Endothelial cell of hepatic sinusoid (primary cell): ENCODE data around the gene LCN15.
"Not testable (repeated sequence)": the region's sequence is repeated elsewhere in the genome, so short reads cannot be mapped to it uniquely, and the experiment has no call there.

Experiments used
- in situ Hi-C: cut with HindIII; loops from 2 replicates; pipeline ENCODE4 v1.10.0; 2017; ENCODE audit warnings: low sequenced_read_pairs

Gene LCN15

DNA sequence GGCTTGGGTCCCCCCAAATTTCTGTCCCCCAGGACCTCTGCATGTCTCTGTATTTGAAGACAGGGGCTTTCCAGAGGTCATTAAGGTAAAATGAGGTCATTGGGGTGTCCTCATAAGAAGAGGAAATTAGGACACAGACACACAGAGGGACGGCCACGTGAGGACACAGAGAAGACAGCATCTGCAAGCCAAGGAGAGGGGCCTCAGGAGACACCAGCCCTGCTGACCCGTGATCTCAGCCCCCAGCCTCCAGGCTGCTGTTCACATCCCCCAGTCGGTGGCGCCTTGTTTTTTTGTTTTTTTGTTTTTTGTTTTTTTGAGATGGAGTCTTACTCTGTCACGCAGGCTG is 30.7 kb upstream of the LCN15 start:
- in situ Hi-C loops = no loop called here

DNA sequence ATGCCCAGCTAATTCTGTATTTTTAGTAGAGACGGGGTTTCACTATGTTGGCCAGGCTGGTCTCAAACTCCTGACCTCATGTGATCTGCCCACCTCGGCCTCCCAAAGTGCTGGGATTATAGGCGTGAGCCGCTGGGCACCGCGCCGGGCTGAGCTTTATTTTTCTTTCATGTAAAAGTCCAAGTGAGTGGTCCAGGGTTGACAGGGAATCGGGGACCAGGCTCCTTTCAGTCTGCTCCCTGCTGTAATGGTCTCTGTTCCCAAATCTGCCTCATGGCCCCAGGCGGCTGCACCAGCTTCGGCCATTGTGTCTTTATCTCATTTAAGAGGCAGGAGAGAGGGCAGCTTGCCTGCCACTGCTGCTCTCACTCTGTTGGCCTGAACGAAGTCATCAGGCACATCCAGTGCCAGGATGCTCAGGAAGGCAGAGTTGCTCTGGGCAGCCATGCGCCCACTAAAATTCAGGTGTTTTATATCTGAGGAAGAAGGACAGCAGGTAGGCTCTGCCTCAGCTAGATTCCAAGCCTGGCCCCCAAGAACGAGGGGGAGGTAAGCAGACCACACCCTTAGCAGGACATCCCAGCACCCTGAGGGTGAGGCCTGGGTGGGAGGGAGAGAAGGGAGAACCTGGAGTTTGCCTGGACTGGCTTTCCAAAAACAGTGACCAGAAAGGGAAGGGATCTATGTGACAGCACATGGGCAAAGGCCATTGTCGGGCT is 30.1 kb upstream of the LCN15 start:
- in situ Hi-C loops = no loop called here

DNA sequence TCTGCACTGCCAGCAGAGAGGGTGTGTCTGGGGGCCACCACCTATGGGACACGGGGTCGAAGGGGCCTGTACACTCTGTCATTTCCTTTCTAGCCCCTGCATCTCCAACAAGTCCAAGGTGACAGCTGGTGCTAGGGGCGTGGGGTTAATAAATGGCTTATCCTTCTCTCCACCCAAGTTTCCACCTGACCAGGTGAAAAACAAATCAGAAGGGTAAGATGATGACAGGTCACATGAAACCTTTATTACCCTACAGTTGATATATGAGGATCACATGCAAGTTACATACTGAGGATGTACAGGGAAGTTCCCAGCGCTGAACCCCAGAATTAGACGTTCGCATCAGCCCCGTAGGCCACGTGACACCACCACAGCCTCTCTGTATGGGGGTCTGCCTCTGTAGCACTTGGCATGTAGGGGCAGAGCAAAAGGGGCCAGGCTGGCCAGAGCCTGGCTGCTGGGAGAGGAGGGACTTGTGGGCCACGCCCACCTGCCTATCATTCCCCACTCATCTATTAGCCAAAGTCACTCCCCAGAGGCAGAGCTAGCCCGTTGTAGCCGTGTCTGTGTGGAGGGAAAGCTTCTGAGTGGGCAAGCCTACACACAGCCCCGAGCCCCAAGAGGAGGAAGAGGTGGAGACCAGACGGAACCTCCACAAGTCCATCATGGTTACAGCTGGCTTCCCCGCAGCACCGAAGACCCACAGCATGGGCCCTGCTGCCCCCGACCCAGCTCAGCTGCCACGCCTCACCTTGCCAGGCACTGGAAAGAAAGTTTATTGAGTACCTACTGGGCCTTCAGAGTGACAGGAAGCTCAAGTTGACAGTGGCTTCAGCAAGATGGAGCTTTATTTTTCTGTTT is 29.0 kb upstream of the LCN15 start:
- in situ Hi-C loops = no loop called here

DNA sequence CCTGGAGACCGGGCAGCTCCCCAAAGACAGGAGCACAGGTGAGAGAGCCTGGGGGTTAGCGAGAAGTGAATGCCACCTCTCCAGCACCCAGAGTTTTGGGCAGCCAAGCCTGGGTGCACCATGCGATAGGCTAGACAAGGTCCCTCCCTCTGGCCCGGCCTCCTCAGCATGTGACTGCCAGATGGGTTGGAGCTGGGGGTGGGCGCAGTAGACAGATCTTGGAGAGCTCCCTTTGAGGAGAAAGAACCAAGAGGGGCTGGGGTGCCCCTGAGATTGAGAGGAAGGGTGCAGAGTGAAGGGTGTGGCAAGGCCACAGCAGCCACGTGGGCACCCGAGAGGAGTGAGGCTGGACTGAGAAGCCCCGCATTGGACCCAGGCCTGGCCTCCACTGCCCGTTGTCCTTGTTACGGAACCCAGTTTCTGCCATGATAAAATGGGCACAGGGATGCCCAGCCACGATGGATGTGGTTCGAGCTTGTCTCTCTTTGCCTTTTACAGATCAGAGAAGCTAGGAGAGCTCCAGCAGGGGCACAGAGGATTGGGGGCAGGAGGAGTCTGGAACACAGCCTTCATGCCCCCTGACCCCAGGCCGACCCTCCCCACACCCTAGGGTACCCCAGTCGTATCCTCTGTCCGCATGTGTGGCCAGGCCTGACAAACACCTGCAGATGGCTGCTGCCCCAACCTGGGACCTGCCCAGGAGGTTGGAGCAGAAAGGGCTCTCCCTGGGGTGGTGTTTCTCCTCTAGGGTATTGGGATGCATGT is 28.2 kb upstream of the LCN15 start:
- in situ Hi-C loops = no loop called here

DNA sequence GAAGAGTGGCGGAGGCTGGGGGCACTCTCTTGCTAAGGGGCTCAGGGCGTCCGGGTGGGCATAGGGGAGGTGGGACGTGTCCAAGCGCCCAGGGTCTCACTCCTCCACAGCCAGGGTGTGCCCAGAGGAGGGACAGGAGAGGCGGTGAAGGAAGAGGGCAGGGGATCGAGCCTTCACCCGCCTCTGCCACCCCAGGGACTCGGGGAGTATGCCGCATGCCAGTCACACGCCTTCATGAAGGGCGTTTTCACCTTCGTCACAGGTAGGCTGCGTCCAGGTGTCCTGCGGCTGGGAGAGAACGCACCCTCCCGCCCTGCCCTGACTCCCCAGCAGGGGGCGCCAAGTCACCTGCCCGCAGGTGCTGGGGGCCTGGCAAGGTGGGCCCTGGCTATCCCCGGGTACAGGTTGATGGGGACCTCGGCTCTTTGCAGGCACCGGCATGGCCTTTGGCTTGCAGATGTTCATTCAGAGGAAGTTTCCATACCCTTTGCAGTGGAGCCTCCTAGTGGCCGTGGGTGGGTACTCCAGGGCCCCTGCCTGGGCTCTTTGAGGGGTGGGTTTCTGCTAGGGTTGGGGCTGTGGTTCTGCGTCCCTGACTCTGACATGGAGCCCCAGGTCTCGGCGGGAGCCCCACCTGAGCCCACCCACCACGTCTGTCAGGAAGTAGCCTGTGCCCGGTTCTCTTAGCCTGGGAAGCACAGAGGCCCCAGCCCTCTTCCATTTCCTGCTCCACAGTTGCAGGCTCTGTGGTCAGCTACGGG is 27.4 kb upstream of the LCN15 start:
- in situ Hi-C loops = no loop called here

DNA sequence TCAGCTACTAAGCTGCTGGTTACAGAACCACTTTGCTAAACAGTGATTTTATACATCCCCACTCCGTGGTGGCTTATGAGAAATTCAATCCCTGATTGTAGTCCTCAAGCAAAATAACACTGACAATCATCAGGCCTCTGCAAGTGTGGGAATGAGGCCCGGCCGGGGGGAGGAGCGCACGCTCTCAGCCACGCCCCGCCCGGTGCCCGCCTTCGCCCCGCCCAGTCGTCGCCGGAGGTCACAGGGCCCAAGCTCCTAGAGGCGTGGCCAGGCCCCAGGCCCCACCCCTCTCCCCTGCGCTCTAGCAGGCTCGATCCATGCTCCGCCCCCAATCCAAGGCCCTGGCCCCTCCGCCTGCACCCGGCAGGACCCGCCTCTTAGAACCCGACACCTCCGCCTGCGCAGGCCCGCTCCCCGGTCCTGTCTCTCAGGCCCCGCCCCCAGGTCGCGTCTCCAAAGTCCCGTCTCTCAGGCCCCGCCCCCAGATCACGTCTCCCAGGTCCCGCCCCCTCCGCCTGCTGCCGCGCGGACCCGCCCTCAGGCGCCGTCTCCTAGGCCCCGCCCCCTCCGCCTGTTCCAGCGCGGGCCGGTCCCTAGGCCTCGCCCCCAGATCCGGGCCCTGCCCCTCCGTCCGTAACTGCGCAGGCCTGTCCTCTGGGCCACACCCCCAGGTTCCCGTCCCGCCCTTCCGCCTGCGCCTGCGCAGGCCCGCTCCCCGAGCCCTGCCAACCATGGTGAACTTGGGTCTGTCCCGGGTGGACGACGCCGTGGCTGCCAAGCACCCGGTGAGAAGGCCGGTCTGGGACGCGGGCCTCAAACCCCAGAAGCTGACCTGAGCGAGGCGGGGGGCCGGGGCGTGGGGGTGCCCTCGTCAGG is 26.6 kb upstream of the LCN15 start, which contains the start of gene TMEM141:
Gene TMEM141 (plus strand): TSS at position 705 of the 876 bp plus-strand sequence. CDS start 27 bp downstream, at position 732.
- in situ Hi-C loops = no loop called here

DNA sequence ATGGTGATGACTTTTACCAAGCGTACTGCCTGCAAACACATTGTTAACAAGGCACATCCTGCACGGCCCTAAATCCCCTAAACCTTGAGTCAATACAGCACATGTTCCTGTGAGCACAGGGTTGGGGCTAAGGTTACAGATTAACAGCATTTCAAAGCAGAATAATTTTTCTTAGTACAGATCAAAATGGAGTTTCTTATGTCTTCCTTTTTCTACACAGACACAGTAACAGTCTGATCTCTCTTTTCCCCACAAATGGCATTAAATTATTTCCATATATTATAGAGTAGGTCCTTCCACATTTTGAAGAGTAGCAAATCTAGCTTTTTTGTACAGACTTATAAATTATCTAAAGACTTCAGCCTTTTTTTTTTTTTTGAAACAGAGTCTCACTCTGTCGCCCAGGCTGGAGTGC is 25.2 kb upstream of the LCN15 start:
- in situ Hi-C loops = no loop called here

DNA sequence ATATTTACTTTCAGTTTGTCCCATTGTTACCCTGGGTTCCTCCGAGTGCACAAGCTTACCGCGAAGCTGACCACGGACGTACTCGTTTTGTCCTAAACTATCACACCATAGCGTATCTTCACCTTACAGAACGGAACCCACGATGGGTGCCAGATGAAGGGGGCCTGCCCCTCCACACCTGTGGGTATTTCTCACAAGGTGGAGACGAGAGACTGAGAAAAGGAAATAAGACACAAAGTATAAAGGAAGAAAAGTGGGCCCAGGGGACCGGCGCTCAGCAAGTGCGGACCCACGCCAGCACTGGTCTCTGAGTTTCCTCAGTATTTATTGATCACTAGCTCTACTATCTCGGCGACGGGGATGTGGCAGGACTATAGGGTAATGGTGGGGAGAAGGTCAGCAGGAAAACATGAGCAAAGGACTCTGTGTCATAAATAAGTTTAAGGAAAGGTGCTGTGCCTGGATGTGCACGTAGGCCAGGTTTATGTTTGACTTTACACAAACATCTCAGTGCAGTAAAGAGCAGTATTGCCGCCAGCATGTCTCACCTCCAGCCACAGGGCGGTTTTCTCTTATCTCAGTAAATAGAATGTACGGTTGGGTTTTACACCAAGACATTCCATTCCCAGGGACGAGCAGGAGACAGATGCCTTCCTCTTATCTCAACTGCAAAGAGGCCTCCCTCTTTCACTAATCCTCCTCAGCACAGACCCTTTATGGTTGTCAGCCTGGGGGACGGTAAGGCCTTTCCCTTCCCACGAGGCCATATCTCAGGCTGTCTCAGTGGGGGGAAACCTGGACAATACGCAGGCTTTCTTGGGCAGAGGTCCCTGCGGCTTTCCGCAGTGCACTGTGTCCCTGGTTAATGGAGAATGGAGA is 24.6 kb upstream of the LCN15 start:
- in situ Hi-C loops = not testable (repeated sequence)

DNA sequence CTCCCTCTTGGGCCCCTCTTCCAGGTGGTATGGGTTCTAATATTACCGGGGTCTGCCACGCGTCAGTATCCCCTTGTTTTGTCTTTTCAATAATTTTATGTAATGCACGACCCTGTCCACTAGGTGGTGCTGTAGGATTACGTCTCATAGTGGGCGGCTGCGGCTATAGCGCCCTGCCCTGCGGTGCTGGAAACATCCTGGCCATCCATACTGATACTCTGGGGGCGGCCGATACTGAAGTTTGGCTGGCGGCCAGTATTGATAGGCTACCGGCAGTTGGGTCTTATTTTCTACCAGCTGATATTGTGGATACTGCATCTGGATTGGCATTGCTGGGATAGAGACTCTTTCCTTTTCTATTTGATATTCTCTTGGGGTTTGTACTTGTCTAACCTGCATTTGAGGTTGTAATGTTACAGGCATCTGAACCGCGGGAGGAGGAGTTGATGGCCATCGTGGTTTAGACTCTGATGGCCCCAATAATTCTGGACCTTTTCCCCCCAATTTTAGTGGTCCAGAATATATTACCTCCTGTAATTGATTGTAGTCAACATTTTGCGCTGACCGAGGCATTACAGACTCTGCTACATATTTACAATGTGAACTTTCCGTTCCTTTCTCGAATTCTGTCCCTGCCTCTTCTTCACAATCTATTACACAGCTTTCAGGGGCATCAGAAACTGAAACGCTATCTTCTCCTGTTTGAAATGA is 23.5 kb upstream of the LCN15 start:
- in situ Hi-C loops = no loop called here

DNA sequence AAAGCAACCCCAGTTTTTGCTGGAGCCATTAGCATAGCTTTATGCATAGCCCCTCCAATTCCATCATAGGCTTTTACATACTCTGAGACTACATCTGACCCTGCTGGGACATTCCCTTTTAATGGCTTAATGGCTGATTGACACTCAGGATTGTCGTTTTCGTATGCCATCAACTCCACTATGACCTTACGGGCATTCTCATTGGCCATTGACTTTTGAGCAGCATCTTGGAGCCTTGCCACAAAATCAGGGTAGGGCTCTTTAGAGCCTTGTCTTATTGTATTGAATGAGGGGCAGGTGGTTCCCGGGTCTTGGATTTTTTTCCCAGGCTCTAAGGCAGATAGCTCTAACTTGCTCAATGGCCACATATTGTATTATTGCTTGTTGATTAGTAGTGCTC is 22.7 kb upstream of the LCN15 start:
- in situ Hi-C loops = not testable (repeated sequence)

DNA sequence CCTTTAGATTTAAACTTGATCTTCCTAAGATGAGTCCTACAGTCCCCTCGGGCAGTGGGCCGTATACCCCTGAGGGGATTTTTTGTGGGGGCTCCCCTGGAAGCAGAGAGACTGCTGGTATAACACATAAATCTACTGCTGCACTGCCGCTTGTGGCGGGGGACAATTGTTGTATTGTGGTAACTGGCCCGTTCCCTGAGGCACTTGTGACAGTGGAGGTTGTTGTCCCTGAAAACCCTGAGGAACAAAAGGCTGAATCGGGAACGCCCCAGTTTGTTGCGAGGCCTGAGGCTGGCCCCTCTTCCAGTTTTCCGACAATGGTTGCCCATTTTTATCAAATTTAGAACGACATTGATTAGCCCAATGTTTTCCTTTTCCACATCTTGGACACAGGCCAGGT is 22.1 kb upstream of the LCN15 start:
- in situ Hi-C loops = no loop called here

DNA sequence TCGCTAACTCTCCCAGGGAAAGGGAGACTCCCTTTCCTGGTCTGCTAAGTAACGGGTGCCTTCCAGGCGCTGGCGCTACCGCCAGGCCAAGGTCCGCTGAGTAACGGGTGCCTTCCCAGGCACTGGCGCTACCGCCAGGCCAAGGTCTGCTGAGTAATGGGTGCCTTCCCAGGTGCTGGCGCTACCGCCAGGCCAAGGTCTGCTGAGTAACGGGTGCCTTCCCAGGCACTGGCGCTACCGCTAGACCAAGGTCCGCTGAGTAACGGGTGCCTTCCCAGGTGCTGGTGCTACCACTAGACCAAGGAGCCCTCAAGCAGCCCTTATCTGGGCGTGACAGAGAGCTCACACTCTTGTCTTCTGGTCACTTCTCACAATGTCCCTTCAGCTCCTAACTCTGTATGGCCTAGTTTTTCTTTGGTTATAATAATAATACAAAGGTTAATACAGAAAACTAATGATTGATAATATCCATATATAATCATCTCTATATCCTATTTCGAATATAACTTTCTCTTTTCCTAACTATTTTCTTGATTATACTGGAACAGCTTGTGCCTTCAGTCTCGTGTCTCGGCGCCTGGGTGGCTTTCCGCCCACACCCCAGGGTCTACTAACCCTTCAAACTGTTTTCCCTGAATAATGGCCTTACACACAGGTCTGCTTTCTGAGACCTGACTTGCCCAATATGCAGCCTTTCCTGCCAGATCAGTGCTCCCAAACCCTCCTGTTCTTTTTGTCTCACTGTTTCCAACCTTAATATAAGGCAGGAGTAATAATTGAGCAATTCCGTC is 21.4 kb upstream of the LCN15 start:
- in situ Hi-C loops = not testable (repeated sequence)

DNA sequence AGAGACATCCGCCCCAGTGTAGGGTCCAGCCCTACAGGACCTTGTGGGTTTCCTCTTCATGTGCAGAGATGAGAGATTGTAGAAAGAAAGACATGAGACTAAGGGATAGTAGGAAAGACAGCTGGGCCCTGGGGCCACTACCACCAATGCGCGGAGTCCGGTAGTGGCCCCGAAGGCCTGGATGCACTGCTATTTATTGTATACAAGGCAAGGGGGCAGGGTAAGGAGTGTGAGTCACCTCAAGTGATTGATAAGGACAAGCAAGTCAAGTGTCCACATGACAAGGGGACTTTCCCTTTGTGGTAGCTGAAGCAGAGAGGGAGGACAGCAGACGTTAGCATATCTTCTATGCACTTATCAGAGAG is 20.7 kb upstream of the LCN15 start:
- in situ Hi-C loops = loop anchor here (5.0 kb wide), 1 partner anchor 242 kb away; the partner anchor contains the start of gene ABCA2

DNA sequence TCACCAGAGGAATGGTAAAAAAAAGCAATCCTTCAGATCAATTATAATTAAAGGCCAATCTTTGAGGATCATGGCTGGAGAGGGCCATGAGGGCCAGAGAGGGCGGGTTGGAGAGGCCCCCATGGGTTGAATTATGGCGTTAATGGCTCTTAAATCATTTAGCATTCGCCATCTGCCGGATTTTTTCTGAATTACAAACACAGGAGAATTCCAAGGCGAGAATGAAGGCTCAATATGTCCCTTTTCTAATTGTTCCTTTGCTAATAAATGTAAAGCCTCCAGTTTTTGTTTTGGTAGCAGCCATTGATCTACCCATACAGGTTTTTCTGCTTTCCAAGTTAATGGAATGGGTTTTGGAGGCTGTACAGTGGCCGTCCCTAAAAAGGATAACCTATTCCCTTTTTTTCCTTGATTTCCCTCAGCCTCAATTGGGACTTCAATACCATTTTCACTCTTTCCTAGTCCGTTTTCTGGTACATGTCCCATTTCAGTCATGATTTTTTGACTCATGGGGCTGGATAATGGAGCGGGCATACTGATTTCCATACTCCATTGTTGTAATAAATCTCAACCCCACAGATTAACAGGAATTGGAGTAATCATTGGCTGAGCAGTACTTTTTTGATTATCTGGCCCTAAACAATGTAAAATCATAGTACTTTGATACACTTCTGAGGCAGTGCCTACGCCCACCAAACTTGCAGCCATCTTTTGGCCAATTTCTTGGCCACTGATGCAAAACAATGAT is 20.1 kb upstream of the LCN15 start:
- in situ Hi-C loops = loop anchor here (5.0 kb wide), 1 partner anchor 243 kb away; the partner anchor contains the start of gene ABCA2

DNA sequence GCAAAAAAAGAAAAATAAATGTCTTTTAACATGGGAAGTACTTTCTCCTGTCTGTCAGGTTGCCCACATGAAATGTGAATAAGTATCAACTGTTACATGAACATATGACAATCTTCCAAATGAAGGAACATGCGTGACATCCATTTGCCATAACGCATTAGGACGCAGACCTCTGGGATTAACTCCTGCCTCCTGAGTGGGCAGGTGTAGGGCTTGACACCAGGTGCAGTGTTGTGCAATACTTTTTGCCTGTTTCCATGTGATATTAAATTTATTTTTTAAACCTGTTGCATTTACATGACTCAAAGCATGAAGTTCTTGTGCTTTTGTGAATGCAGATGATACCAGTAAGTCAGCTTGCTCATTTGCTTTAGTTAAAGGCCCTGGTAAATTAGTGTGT is 18.1 kb upstream of the LCN15 start:
- in situ Hi-C loops = loop anchor here (5.0 kb wide), 1 partner anchor 245 kb away; the partner anchor contains the start of gene ABCA2

DNA sequence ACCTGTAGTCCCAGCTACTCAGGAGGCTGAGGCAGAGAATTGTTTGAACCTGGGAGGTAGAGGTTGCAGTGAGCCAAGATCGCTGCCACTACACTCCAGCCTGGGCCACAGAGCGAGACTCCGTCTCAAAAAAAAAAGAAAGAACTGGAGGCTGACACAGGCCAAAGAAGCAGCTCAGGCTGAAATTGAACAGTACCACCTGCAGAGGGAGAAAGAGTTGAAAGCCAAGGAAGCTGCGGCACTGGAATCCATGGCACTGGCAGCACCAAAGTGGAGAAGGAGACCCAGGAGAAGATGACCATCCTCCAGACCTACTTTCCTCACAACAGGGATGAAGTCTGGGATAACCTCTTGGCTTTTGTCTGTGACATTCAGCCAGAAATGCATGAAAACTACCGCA is 15.5 kb upstream of the LCN15 start:
- in situ Hi-C loops = loop anchor here (5.0 kb wide), 1 partner anchor 247 kb away; the partner anchor contains the start of gene ABCA2
